Esophagus muscularis mucosa (tissue), 3 donors: ENCODE data around the gene SMAD9.

Experiments used
- POLR2A ChIP-seq: fragments of 450-650 bp; IDR thresholded peaks from one replicate; pipeline ENCODE4 v1.6.1; 2017; ENCODE audit warnings: antibody characterized with exemption, moderate library complexity, mild to moderate bottlenecking, low read depth
- POLR2AphosphoS5 ChIP-seq, 2 donors: sonication (generic); formaldehyde crosslinking; IDR thresholded peaks; one replicate each; pipeline ENCODE4 v1.6.1; 2017; ENCODE audit warnings: antibody characterized with exemption in 2 of 2
- TF ChIP-seq, protein P1 (sequence below), 3 experiments: fragments of 200-600 bp in 2 of 3; fragments of 450-650 bp in 1 of 3; sonication (generic) in 2 of 3; IDR thresholded peaks; one replicate each; pipeline ENCODE4 v1.5.1; 2017 to 2019; ENCODE audit warnings: antibody characterized with exemption in 3 of 3, mild to moderate bottlenecking in 2 of 3, moderate library complexity in 1 of 3

DNA sequence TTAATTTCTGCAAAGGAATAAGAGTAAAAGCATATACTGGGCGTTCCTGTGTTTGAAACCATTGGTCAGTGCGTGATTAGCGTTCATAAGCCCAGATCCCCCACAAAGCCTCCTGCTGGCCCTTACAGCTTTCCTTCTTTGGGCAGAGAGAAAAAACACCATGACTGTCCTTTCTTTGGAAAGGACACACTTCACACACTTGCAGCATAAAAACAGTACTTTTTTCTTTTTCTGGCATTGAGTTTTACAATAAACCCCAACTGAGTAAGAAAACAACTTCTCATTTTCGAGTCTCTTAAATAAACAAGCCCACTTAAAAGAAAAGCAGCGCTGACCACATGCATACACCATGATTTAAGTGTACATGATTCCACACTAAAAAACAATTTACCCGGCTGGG, 35.8 kb downstream of the SMAD9 start:
- TF ChIP-seq, protein P1, sequence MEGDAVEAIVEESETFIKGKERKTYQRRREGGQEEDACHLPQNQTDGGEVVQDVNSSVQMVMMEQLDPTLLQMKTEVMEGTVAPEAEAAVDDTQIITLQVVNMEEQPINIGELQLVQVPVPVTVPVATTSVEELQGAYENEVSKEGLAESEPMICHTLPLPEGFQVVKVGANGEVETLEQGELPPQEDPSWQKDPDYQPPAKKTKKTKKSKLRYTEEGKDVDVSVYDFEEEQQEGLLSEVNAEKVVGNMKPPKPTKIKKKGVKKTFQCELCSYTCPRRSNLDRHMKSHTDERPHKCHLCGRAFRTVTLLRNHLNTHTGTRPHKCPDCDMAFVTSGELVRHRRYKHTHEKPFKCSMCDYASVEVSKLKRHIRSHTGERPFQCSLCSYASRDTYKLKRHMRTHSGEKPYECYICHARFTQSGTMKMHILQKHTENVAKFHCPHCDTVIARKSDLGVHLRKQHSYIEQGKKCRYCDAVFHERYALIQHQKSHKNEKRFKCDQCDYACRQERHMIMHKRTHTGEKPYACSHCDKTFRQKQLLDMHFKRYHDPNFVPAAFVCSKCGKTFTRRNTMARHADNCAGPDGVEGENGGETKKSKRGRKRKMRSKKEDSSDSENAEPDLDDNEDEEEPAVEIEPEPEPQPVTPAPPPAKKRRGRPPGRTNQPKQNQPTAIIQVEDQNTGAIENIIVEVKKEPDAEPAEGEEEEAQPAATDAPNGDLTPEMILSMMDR (IDR thresholded peaks at IDR 0.05) = no peak
- TF ChIP-seq POLR2AphosphoS5 (IDR thresholded peaks at IDR 0.05) = no peak
- no peak for TF ChIP-seq POLR2A
